GM18870 (cell line): Measurements from ENCODE around the gene AKAP13.

Experiments
- ATAC-seq: cut with Tn5 transposase; IDR thresholded peaks from one replicate; pipeline ENCODE4 v1.9.1; 2021; ENCODE audit warnings: moderate library complexity; ENCODE audit not compliant: unreplicated experiment

AKAP13 gene

GRCh38 chr15:85609492-85609891, 229.1 kb downstream of the AKAP13 start:
- ATAC-seq: no peak

GRCh38 chr15:85611361-85611760, 231.0 kb downstream of the AKAP13 start:
- ATAC-seq: no peak

GRCh38 chr15:85614059-85614458, 233.7 kb downstream of the AKAP13 start:
- no peak for ATAC-seq

- no peak for ATAC-seq
These were observed 235.5 kb downstream of the AKAP13 start for GRCh38 chr15:85615930-85616329.

- no peak for ATAC-seq
These were observed 236.2 kb downstream of the AKAP13 start for GRCh38 chr15:85616549-85617110.

GRCh38 chr15:85618228-85618505, 237.8 kb downstream of the AKAP13 start:
- no peak for ATAC-seq

- no peak for ATAC-seq
These were observed 238.6 kb downstream of the AKAP13 start for GRCh38 chr15:85618956-85619491.

- no peak for ATAC-seq
These were observed 239.7 kb downstream of the AKAP13 start for GRCh38 chr15:85619992-85620689.

GRCh38 chr15:85620690-85621049, 240.3 kb downstream of the AKAP13 start:
- ATAC-seq: no peak

- no peak for ATAC-seq
These were observed 240.7 kb downstream of the AKAP13 start for GRCh38 chr15:85621094-85621493.

GRCh38 chr15:85622221-85622831, 241.9 kb downstream of the AKAP13 start:
- no peak for ATAC-seq

- no peak for ATAC-seq
These were observed 243.1 kb downstream of the AKAP13 start for GRCh38 chr15:85623315-85624049.

- no peak for ATAC-seq
These were observed 243.9 kb downstream of the AKAP13 start for GRCh38 chr15:85624291-85624801.

GRCh38 chr15:85625166-85625830, 244.9 kb downstream of the AKAP13 start:
- no peak for ATAC-seq

- ATAC-seq: peak; percentile 81
These were observed 245.5 kb downstream of the AKAP13 start for GRCh38 chr15:85625856-85626255.

GRCh38 chr15:85627213-85627935, 247.0 kb downstream of the AKAP13 start:
- ATAC-seq: no peak

- no peak for ATAC-seq
These were observed 249.9 kb downstream of the AKAP13 start for GRCh38 chr15:85630311-85630710.

GRCh38 chr15:85631018-85631417, 250.6 kb downstream of the AKAP13 start:
- no peak for ATAC-seq

GRCh38 chr15:85632014-85632413, 251.6 kb downstream of the AKAP13 start:
- no peak for ATAC-seq

GRCh38 chr15:85633859-85634258, 253.5 kb downstream of the AKAP13 start:
- no peak for ATAC-seq
